HEK293 (cell line): ENCODE results near the gene IL1RAP.

Source experiments
- CTCF ChIA-PET: fragments of 350-600 bp; formaldehyde crosslinking; extraction: SDS; loops from one replicate; lab custom pipeline; 2021; ENCODE audit warnings: antibody characterized with exemption; lab: Yijun Ruan, JAX
- POLR2A ChIA-PET: fragments of 300-600 bp; formaldehyde crosslinking; extraction: SDS; loops from one replicate; lab custom pipeline; 2020; ENCODE audit warnings: antibody characterized with exemption, inconsistent platforms; lab: Yijun Ruan, JAX
- H3K27ac ChIP-seq: fragments of 200-500 bp; sonication (Bioruptor generic); 2 replicates; pipeline ENCODE4 v1.5.1; 2014; ENCODE audit warnings: low read depth, low read length, control low read depth, inconsistent platforms; ENCODE audit errors: extremely low read depth
- H3K36me3 ChIP-seq, 2 experiments: fragments of 200-500 bp in 1 of 2; sonication (Bioruptor generic) in 1 of 2; 1 replicate in 1 of 2; 2 replicates in 1 of 2; pipeline ENCODE4 v1.5.1; 2014 to 2017; ENCODE audit warnings: inconsistent platforms in 2 of 2, low read length in 2 of 2; ENCODE audit not compliant: control insufficient read depth in 2 of 2, insufficient read depth in 1 of 2
- H3K4me1 ChIP-seq: fragments of 200-500 bp; sonication (Bioruptor generic); 2 replicates; pipeline ENCODE4 v1.5.1; 2014; ENCODE audit warnings: mild to moderate bottlenecking, low read length, inconsistent platforms; ENCODE audit not compliant: control insufficient read depth, insufficient read depth
- H3K4me3 ChIP-seq: 2 replicates; pipeline ENCODE4 v1.5.1; 2011; ENCODE audit warnings: low read depth, mild to moderate bottlenecking, control low read depth, low read length, moderate library complexity
- H3K9me3 ChIP-seq: fragments of 200-500 bp; sonication (Bioruptor generic); 2 replicates; pipeline ENCODE4 v1.5.1; 2014; ENCODE audit warnings: low read depth, low read length, inconsistent platforms; ENCODE audit not compliant: control insufficient read depth, insufficient read depth
- BCL11B ChIP-seq: fragments of 450-650 bp; formaldehyde crosslinking; IDR thresholded peaks from 2 replicates; pipeline ENCODE4 v1.5.1; 2016; ENCODE audit warnings: low read depth, missing biosample characterization, missing genetic modification characterization
- GLI2 ChIP-seq: fragments of 450-650 bp; formaldehyde crosslinking; IDR thresholded peaks from 2 replicates; pipeline ENCODE4; 2017; ENCODE audit warnings: missing biosample characterization, missing genetic modification characterization, low read depth, borderline replicate concordance
- GLIS1 ChIP-seq: fragments of 450-650 bp; formaldehyde crosslinking; IDR thresholded peaks from 2 replicates; pipeline ENCODE4 v1.5.1; 2016; ENCODE audit warnings: missing biosample characterization, missing genetic modification characterization
- SALL2 ChIP-seq: fragments of 450-650 bp; formaldehyde crosslinking; IDR thresholded peaks from 2 replicates; pipeline ENCODE4 v1.5.0; 2017; ENCODE audit warnings: missing biosample characterization, mild to moderate bottlenecking, missing genetic modification characterization, borderline replicate concordance
- SETDB1 ChIP-seq: IDR thresholded peaks from one replicate; pipeline ENCODE4 v1.6.1; 2017; ENCODE audit warnings: mild to moderate bottlenecking, low read length, moderate library complexity, mixed read lengths; ENCODE audit not compliant: insufficient read length
- ZBTB1 ChIP-seq: fragments of 450-650 bp; formaldehyde crosslinking; IDR thresholded peaks from 2 replicates; pipeline ENCODE4 v1.5.1; 2016; ENCODE audit warnings: missing biosample characterization, missing genetic modification characterization
- ZBTB8A ChIP-seq: fragments of 450-650 bp; formaldehyde crosslinking; IDR thresholded peaks from 2 replicates; pipeline ENCODE4 v1.5.1; 2016; ENCODE audit warnings: missing biosample characterization, missing genetic modification characterization
- ZFP37 ChIP-seq: fragments of 450-650 bp; formaldehyde crosslinking; IDR thresholded peaks from 2 replicates; pipeline ENCODE4 v1.5.1; 2016; ENCODE audit warnings: missing biosample characterization, missing genetic modification characterization
- ZNF169 ChIP-seq: fragments of 450-650 bp; formaldehyde crosslinking; IDR thresholded peaks from 2 replicates; pipeline ENCODE4 v1.5.1; 2016; ENCODE audit warnings: missing biosample characterization, missing genetic modification characterization
- ZNF174 ChIP-seq: fragments of 450-650 bp; formaldehyde crosslinking; IDR thresholded peaks from 2 replicates; pipeline ENCODE4 v1.5.0; 2017; ENCODE audit warnings: missing biosample characterization, mild to moderate bottlenecking, missing genetic modification characterization
- ZNF175 ChIP-seq: fragments of 450-650 bp; formaldehyde crosslinking; IDR thresholded peaks from 2 replicates; pipeline ENCODE4 v1.5.1; 2016; ENCODE audit warnings: missing biosample characterization, missing genetic modification characterization
- ZNF223 ChIP-seq: fragments of 450-650 bp; formaldehyde crosslinking; IDR thresholded peaks from 2 replicates; pipeline ENCODE4 v1.5.1; 2016; ENCODE audit warnings: missing biosample characterization, missing genetic modification characterization
- ZNF394 ChIP-seq: fragments of 450-650 bp; formaldehyde crosslinking; IDR thresholded peaks from 2 replicates; pipeline ENCODE4 v1.5.1; 2016; ENCODE audit warnings: missing biosample characterization, missing genetic modification characterization, mild to moderate bottlenecking, moderate library complexity, borderline replicate concordance
- ZNF473 ChIP-seq: fragments of 450-650 bp; formaldehyde crosslinking; IDR thresholded peaks from 2 replicates; pipeline ENCODE4 v1.5.1; 2017; ENCODE audit warnings: missing biosample characterization, missing genetic modification characterization
- ZNF48 ChIP-seq: fragments of 450-650 bp; formaldehyde crosslinking; IDR thresholded peaks from 2 replicates; pipeline ENCODE4 v1.5.1; 2016; ENCODE audit warnings: missing biosample characterization, missing genetic modification characterization
- ZNF510 ChIP-seq: fragments of 450-650 bp; formaldehyde crosslinking; IDR thresholded peaks from 2 replicates; pipeline ENCODE4 v1.5.1; 2018; ENCODE audit warnings: mild to moderate bottlenecking, missing genetic modification characterization, missing biosample characterization; ENCODE audit not compliant: insufficient replicate concordance
- ZNF785 ChIP-seq: fragments of 450-650 bp; formaldehyde crosslinking; IDR thresholded peaks from 2 replicates; pipeline ENCODE4 v1.5.1; 2016; ENCODE audit warnings: missing biosample characterization, missing genetic modification characterization
- TF ChIP-seq, protein P1 (sequence below): fragments of 450-650 bp; formaldehyde crosslinking; IDR thresholded peaks from 2 replicates; pipeline ENCODE4 v1.5.1; 2016; ENCODE audit warnings: missing biosample characterization, missing genetic modification characterization
- TF ChIP-seq, protein P2 (sequence below): fragments of 450-650 bp; formaldehyde crosslinking; IDR thresholded peaks from 2 replicates; pipeline ENCODE4 v1.5.1; 2016; ENCODE audit warnings: missing biosample characterization, missing genetic modification characterization
- TF ChIP-seq, protein P3 (sequence below): fragments of 450-650 bp; formaldehyde crosslinking; IDR thresholded peaks from 2 replicates; pipeline ENCODE4 v1.5.1; 2016; ENCODE audit warnings: missing biosample characterization, missing genetic modification characterization, borderline replicate concordance
- TF ChIP-seq, protein P4 (sequence below): fragments of 450-650 bp; formaldehyde crosslinking; IDR thresholded peaks from 2 replicates; pipeline ENCODE4 v1.5.1; 2016; ENCODE audit warnings: missing biosample characterization, missing genetic modification characterization
- TF ChIP-seq, protein P5 (sequence below): fragments of 450-650 bp; formaldehyde crosslinking; conservative IDR thresholded peaks from 2 replicates; pipeline ENCODE4 v1.5.1; 2016; ENCODE audit warnings: low read depth, missing biosample characterization, missing genetic modification characterization

IL1RAP gene

DNA sequence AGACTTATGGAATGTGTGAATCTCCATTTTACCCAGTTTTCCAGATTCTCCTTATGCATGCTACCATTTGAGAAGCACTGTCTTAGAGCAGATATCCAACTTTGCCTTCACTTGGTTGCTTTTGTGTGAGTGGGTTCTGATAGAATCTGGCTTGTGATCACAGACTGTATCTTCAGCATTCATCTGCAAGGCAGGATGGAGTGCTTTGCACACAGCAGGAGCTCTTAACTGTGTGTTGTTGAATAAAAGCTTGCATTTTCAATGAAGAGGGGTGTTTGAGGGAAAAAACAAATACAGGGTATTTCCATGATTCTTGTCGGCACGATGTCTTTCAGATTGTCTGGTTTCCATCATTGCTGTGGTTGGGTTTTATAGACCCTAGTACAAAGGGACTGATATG lies 24.4 kb downstream of the IL1RAP start:
- no peak overlapping the region for H3K4me3 ChIP-seq
- no peaks in the 10 kb centered on the region for H3K4me1 ChIP-seq
- H3K27ac ChIP-seq = no peak overlapping the region
- CTCF ChIA-PET = no interaction called here
- H3K36me3 ChIP-seq = no peaks in the 10 kb centered on the region
- no peak for TF ChIP-seq GLIS1 (tag by site-specific recombination)
- no peak for TF ChIP-seq ZNF169 (tag by site-specific recombination)
- TF ChIP-seq ZNF510 (tag by site-specific recombination) = no peak
- no peak for TF ChIP-seq ZNF175
- no peak for TF ChIP-seq GLI2 (tag by site-specific recombination)
- no peak for TF ChIP-seq ZNF174 (tag by site-specific recombination)
- TF ChIP-seq ZNF394 (tag by site-specific recombination) = no peak
- TF ChIP-seq ZNF223 (tag by site-specific recombination) = no peak
- no peak for TF ChIP-seq ZBTB8A
- TF ChIP-seq ZNF48 (tag by site-specific recombination) = no peak
- TF ChIP-seq, protein P1, sequence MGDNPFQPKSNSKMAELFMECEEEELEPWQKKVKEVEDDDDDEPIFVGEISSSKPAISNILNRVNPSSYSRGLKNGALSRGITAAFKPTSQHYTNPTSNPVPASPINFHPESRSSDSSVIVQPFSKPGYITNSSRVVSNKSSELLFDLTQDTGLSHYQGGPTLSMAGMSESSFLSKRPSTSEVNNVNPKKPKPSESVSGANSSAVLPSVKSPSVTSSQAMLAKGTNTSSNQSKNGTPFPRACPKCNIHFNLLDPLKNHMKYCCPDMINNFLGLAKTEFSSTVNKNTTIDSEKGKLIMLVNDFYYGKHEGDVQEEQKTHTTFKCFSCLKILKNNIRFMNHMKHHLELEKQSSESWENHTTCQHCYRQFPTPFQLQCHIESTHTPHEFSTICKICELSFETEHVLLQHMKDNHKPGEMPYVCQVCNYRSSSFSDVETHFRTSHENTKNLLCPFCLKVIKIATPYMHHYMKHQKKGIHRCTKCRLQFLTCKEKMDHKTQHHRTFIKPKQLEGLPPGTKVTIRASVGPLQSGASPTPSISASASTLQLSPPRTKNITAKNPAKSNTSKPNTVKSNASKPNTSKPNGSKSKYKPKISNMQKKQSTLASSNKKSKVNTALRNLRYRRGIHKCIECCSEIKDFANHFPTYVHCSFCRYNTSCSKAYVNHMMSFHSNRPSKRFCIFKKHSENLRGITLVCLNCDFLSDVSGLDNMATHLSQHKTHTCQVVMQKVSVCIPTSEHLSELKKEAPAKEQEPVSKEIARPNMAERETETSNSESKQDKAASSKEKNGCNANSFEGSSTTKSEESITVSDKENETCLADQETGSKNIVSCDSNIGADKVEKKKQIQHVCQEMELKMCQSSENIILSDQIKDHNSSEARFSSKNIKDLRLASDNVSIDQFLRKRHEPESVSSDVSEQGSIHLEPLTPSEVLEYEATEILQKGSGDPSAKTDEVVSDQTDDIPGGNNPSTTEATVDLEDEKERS (tag by site-specific recombination) = no peak
- TF ChIP-seq ZFP37 (tag by site-specific recombination) = no peak
- TF ChIP-seq ZBTB1 (tag by site-specific recombination) = no peak
- no peak for TF ChIP-seq ZNF785 (tag by site-specific recombination)
- TF ChIP-seq ZNF473 (tag by site-specific recombination) = no peak
- H3K9me3 ChIP-seq = no peaks in the 10 kb centered on the region
- POLR2A ChIA-PET = no interaction called here

DNA sequence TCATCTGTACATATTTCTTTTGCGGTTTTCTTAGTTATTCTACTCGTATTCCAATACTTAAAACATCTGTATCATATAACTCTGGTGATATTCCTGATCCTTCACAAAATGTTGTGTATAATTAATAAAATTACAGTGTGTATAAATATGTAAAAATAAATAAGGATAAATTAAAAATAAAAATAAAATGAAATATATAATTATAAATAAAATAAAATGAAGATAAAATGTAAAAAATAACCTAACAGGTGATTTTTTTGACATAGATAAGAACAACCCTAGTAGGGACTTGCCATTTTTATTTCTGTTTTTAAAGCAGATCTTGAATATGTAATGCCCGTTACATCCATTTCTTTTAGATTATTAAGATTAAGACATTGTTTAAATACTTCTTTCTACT lies 25.6 kb downstream of the IL1RAP start:
- H3K36me3 ChIP-seq = no peaks in the 10 kb centered on the region
- no peaks in the 10 kb centered on the region for H3K4me1 ChIP-seq
- no peak overlapping the region for H3K27ac ChIP-seq
- no peak overlapping the region for H3K4me3 ChIP-seq
- ChIA-PET POLR2A (no interaction called here), CTCF (no interaction called here)
- TF ChIP-seq, protein P2, sequence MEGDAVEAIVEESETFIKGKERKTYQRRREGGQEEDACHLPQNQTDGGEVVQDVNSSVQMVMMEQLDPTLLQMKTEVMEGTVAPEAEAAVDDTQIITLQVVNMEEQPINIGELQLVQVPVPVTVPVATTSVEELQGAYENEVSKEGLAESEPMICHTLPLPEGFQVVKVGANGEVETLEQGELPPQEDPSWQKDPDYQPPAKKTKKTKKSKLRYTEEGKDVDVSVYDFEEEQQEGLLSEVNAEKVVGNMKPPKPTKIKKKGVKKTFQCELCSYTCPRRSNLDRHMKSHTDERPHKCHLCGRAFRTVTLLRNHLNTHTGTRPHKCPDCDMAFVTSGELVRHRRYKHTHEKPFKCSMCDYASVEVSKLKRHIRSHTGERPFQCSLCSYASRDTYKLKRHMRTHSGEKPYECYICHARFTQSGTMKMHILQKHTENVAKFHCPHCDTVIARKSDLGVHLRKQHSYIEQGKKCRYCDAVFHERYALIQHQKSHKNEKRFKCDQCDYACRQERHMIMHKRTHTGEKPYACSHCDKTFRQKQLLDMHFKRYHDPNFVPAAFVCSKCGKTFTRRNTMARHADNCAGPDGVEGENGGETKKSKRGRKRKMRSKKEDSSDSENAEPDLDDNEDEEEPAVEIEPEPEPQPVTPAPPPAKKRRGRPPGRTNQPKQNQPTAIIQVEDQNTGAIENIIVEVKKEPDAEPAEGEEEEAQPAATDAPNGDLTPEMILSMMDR (tag by site-specific recombination) = no peak
- TF ChIP-seq, protein P3, sequence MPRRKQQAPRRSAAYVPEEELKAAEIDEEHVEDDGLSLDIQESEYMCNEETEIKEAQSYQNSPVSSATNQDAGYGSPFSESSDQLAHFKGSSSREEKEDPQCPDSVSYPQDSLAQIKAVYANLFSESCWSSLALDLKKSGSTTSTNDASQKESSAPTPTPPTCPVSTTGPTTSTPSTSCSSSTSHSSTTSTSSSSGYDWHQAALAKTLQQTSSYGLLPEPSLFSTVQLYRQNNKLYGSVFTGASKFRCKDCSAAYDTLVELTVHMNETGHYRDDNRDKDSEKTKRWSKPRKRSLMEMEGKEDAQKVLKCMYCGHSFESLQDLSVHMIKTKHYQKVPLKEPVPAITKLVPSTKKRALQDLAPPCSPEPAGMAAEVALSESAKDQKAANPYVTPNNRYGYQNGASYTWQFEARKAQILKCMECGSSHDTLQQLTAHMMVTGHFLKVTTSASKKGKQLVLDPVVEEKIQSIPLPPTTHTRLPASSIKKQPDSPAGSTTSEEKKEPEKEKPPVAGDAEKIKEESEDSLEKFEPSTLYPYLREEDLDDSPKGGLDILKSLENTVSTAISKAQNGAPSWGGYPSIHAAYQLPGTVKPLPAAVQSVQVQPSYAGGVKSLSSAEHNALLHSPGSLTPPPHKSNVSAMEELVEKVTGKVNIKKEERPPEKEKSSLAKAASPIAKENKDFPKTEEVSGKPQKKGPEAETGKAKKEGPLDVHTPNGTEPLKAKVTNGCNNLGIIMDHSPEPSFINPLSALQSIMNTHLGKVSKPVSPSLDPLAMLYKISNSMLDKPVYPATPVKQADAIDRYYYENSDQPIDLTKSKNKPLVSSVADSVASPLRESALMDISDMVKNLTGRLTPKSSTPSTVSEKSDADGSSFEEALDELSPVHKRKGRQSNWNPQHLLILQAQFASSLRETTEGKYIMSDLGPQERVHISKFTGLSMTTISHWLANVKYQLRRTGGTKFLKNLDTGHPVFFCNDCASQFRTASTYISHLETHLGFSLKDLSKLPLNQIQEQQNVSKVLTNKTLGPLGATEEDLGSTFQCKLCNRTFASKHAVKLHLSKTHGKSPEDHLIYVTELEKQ (tag by site-specific recombination) = no peak
- TF ChIP-seq ZBTB1 (tag by site-specific recombination) (no peak), SETDB1 (no peak), BCL11B (tag by site-specific recombination) (no peak), SALL2 (tag by site-specific recombination) (no peak)
- TF ChIP-seq, protein P4, sequence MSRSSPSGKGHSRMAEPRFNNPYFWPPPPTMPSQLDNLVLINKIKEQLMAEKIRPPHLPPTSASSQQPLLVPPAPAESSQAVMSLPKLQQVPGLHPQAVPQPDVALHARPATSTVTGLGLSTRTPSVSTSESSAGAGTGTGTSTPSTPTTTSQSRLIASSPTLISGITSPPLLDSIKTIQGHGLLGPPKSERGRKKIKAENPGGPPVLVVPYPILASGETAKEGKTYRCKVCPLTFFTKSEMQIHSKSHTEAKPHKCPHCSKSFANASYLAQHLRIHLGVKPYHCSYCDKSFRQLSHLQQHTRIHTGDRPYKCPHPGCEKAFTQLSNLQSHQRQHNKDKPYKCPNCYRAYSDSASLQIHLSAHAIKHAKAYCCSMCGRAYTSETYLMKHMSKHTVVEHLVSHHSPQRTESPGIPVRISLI (tag by site-specific recombination) = no peak
- TF ChIP-seq, protein P5, sequence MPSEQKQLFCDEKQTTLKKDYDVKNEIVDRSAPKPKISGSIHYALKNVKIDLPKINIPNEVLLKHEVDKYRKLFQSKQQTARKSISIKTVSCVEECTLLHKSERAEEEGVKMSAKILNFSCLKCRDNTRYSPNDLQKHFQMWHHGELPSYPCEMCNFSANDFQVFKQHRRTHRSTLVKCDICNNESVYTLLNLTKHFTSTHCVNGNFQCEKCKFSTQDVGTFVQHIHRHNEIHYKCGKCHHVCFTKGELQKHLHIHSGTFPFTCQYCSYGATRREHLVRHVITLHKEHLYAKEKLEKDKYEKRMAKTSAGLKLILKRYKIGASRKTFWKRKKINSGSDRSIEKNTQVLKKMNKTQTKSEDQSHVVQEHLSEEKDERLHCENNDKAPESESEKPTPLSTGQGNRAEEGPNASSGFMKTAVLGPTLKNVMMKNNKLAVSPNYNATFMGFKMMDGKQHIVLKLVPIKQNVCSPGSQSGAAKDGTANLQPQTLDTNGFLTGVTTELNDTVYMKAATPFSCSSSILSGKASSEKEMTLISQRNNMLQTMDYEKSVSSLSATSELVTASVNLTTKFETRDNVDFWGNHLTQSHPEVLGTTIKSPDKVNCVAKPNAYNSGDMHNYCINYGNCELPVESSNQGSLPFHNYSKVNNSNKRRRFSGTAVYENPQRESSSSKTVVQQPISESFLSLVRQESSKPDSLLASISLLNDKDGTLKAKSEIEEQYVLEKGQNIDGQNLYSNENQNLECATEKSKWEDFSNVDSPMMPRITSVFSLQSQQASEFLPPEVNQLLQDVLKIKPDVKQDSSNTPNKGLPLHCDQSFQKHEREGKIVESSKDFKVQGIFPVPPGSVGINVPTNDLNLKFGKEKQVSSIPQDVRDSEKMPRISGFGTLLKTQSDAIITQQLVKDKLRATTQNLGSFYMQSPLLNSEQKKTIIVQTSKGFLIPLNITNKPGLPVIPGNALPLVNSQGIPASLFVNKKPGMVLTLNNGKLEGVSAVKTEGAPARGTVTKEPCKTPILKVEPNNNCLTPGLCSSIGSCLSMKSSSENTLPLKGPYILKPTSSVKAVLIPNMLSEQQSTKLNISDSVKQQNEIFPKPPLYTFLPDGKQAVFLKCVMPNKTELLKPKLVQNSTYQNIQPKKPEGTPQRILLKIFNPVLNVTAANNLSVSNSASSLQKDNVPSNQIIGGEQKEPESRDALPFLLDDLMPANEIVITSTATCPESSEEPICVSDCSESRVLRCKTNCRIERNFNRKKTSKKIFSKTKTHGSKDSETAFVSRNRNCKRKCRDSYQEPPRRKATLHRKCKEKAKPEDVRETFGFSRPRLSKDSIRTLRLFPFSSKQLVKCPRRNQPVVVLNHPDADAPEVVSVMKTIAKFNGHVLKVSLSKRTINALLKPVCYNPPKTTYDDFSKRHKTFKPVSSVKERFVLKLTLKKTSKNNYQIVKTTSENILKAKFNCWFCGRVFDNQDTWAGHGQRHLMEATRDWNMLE (tag by site-specific recombination) = no peak
- no peaks in the 10 kb centered on the region for H3K9me3 ChIP-seq
